ENCODE data around the gene RBMS1. TPM values are rescaled to one million over a fixed set of nuclear protein-coding genes. Genes with fewer than 3 reads are reported as not detected.

The RBMS1 gene
- total and polyA plus RNA-seq, 3 donors from 2014 or later: 26.8 to 34.7 (median 30.0) TPM

DNA sequence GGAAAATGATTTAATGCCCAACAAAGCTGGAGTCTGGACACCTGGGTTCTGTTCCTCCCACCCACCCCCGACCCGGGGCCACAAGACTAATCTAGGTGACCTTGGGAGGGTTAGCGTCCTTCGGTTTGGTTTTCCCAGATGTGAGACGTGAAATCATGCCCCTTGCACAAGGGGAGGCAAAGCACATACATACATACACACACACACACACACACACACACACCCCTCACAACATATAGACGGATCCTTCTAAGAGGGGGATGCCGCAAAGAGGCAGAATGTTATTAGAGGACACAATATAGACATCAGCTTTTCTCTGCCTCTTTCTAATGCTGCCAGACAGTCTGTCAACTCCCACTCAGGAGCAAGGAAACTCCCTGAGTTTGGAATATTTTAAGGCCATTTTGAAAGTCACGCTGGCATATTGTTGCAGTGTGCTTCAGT, 616 bp upstream of the RBMS1 start:
- TF ChIP-seq, protein P1, sequence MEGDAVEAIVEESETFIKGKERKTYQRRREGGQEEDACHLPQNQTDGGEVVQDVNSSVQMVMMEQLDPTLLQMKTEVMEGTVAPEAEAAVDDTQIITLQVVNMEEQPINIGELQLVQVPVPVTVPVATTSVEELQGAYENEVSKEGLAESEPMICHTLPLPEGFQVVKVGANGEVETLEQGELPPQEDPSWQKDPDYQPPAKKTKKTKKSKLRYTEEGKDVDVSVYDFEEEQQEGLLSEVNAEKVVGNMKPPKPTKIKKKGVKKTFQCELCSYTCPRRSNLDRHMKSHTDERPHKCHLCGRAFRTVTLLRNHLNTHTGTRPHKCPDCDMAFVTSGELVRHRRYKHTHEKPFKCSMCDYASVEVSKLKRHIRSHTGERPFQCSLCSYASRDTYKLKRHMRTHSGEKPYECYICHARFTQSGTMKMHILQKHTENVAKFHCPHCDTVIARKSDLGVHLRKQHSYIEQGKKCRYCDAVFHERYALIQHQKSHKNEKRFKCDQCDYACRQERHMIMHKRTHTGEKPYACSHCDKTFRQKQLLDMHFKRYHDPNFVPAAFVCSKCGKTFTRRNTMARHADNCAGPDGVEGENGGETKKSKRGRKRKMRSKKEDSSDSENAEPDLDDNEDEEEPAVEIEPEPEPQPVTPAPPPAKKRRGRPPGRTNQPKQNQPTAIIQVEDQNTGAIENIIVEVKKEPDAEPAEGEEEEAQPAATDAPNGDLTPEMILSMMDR (IDR thresholded peaks at IDR 0.05): no peak
- no peak for TF ChIP-seq POLR2A (IDR thresholded peaks at IDR 0.05)
- Histone ChIP-seq H3K27ac (peak overlapping the region; percentile 85 to 89), H3K9me3 (no peaks in the 10 kb centered on the region), H3K36me3 (ENCODE audit: low read depth, missing control alignments) (no peaks in the 10 kb centered on the region), H3K4me1 (no peaks in the 10 kb centered on the region), H3K27me3 (no peaks in the 10 kb centered on the region), H3K4me3 (peak overlapping the region; percentile 70 to 83)
- intact Hi-C loops (cut with DNase I; ENCODE audit: low total_unique reads): no loop called here
- no peak for DNase-seq
- WGBS, 2 donors: 4 to 8% methylated on average over 8 of the region's 8 CpGs

DNA sequence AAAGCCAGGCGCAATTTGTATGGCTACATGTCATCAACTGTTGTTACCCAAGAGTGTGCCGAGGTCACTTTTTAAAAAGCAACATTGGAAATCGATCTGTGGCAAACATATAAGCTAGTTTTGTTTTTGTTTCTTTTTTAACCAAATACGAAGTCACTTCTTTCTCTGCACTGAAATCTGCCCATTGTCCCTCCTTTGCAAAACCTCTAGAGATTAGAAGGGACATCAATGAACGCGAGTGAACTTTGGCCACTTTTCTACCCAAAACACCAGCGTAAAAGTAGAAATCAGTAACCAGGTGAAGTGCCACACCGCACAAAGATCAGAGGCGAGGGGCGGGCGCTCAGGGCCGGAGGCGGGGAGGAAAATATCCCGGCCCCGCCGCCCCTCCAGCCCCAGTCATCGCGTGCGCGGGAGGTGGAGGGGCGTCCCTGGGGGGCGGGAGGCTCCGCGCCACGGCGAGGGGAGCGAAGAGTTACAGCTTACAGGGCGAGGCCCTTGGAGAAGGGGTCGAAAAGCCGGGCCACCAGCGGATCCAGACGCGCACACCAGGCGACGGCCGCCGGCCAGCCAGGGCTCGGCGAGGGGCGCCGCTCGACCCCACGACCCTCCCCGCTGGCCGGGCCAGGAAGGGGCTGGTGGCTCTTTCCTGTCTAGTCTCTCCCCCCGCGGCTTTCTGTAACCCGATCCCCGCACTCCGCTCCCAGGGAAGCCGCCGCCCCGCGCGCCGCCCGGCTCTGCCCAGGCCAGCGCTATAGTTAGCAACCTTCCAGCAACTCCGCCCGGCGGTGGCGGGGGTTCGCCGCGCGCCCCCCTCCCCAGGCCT, 993 bp downstream of the RBMS1 start:
- intact Hi-C loops (cut with DNase I; ENCODE audit: low total_unique reads): no loop called here

DNA sequence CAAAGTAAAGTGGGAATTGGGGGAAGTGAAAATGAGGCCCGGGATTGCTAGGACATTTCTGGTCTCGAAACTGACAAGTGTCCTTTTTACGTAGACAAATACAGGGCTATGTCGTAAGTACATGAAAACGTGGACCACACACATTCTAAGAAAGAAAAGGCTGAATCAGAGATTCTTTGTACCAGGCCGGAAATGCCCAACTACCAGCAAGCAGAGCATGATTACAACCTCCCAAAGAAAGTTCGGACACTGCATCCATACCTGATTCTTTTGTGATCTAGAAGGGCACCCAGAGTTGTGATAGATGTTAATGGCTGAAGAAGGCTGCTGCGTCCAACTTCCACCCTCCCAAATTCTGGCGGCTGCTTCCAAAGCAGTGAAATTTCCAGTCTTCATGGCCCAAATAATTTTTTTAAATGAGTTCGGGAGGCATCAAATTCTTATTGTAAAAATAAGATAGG, 1.7 kb downstream of the RBMS1 start:
- Histone ChIP-seq H3K27ac (peak overlapping the region; percentile 85 to 89), H3K27me3 (no peaks in the 10 kb centered on the region), H3K36me3 (ENCODE audit: low read depth, missing control alignments) (no peaks in the 10 kb centered on the region), H3K9me3 (no peaks in the 10 kb centered on the region), H3K4me3 (peak overlapping the region; percentile 70 to 83), H3K4me1 (no peaks in the 10 kb centered on the region)
- DNase-seq: no peak
- intact Hi-C loops (cut with DNase I; ENCODE audit: low total_unique reads): no loop called here
- WGBS, 2 donors: 3 to 4% methylated on average over 10 of the region's 10 CpGs
- TF ChIP-seq, protein P1 (IDR thresholded peaks at IDR 0.05): no peak
- TF ChIP-seq POLR2A (IDR thresholded peaks at IDR 0.05): no peak

More for the DNA sequence above, 993 bp downstream of the RBMS1 start:
- TF ChIP-seq, protein P1 (IDR thresholded peaks at IDR 0.05): no peak
- H3K4me1 ChIP-seq: no peaks in the 10 kb centered on the region
- peak overlapping the region; percentile 85 to 89 for H3K27ac ChIP-seq
- H3K36me3 ChIP-seq (ENCODE audit: low read depth, missing control alignments): no peaks in the 10 kb centered on the region
- H3K9me3 ChIP-seq: no peaks in the 10 kb centered on the region
- peak overlapping the region; percentile 70 to 83 for H3K4me3 ChIP-seq
- H3K27me3 ChIP-seq: no peaks in the 10 kb centered on the region
- 1 to 2% methylated on average over 41 to 65 of the region's 66 CpGs for WGBS, 2 donors
- DNase-seq: peak; percentile 67

DNA sequence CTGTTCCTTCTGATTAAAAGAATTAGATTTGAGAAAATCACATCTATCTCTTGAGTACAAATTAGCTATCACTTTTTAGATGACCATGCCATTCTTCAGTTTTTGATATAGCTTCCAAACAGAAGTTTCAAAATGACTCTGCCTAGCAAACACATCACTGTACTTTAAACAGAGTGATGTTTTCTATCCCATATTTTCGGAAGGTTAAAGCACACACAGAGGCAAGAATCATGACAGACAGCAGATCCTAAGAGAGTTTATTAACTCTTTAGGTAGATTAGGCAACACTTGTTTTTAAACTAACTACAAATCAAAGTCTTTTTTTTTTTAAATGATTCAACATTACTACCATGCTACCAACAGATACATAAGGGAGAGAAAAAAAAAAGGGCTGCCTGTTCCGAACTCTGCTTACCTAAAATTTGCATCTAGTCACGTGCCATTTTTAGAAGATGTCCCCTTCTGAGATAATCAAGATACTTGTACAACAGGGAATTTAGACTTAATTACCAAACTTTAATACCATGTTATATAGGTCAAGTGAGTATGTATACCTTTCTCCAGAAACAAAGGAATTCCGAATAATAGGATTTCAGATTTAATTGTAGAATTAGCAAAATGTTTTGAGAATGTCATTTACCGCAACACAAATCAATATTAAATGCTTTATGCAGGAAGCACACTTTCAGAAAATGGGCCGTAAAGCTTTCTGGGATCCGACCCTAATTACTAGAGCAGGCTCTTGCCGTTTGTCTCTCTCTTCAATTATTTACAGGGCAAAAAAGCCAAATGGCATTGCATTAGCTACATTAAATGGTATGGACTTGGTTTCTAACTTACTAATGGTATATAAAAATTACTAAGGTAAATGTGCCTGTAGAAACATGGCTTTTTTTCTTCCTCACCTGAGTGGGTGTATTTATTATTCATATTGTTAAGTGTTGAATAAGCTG, 2.6 kb downstream of the RBMS1 start:
- no peaks in the 10 kb centered on the region for H3K36me3 ChIP-seq (ENCODE audit: low read depth, missing control alignments)
- H3K27me3 ChIP-seq: no peaks in the 10 kb centered on the region
- H3K27ac ChIP-seq: no peak overlapping the region
- no peaks in the 10 kb centered on the region for H3K9me3 ChIP-seq
- no peak for DNase-seq
- no peak overlapping the region for H3K4me3 ChIP-seq
- TF ChIP-seq, protein P1 (IDR thresholded peaks at IDR 0.05): no peak
- TF ChIP-seq POLR2A (IDR thresholded peaks at IDR 0.05): no peak
- intact Hi-C loops (cut with DNase I; ENCODE audit: low total_unique reads): no loop called here
- H3K4me1 ChIP-seq: no peaks in the 10 kb centered on the region
- 30 to 33% methylated on average over 8 of the region's 8 CpGs for WGBS, 2 donors
